Measurements from ENCODE around the gene TRAF2.
"Not testable (repeated sequence)": the region's sequence is repeated elsewhere in the genome, so short reads cannot be mapped to it uniquely, and the experiment has no call there.

TRAF2 gene, protein sequence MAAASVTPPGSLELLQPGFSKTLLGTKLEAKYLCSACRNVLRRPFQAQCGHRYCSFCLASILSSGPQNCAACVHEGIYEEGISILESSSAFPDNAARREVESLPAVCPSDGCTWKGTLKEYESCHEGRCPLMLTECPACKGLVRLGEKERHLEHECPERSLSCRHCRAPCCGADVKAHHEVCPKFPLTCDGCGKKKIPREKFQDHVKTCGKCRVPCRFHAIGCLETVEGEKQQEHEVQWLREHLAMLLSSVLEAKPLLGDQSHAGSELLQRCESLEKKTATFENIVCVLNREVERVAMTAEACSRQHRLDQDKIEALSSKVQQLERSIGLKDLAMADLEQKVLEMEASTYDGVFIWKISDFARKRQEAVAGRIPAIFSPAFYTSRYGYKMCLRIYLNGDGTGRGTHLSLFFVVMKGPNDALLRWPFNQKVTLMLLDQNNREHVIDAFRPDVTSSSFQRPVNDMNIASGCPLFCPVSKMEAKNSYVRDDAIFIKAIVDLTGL
- total RNA-seq = 23.1 to 30.2 reads per million in 2 donors

DNA sequence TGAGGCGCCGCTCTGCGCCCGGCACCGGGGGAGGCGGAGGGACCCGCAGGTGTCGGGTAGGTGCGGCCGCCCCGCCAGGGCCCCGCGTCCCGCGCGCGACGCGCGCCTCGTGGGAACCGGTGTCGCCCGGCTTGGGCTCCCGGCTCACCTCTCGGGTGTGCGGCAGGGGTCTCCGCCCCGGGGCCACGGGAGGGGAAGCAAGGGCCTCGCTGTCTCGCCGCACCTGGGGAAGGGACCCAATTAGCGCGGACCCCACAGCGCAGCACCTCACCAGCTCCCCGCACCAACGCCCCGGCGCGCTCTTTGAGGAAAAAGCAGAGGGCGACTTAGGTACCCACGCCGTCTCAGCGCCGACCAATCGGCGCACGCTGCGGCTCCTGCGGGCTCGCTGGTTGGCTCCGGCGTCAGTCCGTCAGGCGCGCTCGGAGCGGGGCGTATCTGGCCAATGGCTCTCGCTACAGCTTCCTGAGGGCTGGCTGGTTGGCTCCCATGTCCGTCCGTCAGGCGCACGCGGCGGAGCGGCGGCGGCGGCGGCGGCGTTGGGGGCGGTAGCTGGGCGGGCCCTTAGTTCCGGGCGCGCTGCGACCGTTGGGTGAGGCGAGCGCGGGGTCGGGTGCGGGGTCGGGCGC, at the start of gene TRAF2:
Gene TRAF2 (plus strand): TSS at position 567 of the 629 bp plus-strand sequence. CDS start 12,225 bp downstream, outside the sequence.
- DNase-seq = peak; percentile 95 to 100 (median 96)

DNA sequence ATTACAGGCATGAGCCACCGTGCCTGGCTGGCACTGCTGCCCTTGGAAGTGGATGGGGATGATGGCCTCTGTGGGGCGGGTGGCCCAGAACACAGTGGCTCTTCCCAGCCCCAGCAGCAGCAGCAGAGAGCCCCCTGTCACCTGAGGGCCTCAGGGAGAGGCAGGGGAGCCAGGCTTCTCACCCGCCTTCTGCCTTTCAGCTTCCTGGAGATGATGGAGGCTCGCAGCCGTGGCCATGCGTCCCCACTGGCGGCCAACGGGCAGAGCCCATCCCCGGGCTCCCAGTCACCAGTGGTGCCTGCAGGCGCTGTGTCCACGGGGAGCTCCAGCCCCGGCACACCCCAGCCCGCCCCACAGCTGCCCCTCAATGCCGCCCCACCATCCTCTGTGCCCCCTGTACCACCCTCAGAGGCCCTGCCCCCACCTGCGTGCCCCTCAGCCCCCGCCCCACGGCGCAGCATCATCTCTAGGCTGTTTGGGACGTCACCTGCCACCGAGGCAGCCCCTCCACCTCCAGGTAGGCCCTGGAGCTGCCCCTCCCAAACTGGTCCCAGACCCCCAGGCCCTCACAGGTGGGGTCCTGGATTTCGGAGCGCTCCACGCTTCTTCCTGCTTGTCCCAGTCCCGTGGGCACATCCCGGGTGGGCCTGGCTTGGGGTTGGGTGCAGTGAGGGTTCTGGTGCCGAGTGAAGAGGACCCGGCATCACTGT, 49.0 kb upstream of the TRAF2 start:
- DNase-seq = no peak

DNA sequence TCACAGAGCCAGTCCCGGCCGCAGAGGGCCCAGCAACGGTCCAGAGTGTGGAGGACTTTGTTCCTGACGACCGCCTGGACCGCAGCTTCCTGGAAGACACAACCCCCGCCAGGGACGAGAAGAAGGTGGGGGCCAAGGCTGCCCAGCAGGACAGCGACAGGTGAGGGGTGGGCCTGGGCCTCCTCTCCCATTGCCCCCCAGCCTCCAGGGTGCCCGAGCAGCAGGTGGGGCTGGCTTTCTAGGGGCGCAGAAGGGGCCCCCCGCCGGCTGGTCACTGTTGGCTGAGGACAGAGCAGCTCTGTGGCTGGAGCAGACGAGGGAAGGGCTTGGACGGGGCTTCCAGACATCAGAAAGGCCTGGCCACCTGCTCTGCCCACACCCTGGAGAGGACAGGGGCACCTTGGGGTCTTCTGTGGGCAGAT, 48.4 kb upstream of the TRAF2 start:
- DNase-seq = not testable (repeated sequence)

DNA sequence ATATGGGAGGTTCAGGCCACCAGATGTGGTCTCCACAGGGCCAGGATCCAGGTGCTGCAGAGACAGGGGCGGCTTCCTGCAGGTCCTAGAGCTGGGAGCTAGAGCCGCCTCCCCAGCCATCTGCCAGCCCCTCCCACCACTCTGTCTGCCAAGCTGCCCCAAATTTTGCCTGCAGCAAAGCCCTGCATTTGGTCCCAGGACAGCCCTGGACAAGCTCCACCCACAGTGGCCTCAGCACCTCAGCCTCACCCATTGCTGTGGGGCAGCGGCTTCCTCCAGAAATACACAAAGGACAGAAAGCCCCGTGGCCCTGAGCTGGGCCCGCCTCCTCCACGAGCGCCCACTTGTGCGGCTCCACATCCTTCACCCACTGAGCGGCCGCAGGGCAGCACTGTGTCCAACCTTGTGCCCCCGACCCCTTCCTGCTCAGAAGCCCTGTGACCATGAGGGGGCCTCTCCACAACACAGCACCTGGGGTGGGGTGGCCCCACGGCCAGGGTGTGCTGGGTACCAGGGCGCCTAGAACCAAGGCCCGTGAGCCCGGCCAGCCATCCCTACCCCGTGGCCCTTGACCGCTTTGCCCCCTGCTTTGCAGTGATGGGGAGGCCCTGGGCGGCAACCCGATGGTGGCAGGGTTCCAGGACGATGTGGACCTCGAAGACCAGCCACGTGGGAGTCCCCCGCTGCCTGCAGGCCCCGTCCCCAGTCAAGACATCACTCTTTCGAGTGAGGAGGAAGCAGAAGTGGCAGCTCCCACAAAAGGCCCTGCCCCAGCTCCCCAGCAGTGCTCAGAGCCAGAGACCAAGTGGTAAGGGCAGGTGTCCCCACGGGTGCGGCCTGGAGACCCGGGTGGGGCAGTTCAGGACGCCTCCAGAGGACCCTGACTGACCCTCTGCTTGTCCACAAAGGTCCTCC, 47.7 kb upstream of the TRAF2 start:
- DNase-seq = no peak

DNA sequence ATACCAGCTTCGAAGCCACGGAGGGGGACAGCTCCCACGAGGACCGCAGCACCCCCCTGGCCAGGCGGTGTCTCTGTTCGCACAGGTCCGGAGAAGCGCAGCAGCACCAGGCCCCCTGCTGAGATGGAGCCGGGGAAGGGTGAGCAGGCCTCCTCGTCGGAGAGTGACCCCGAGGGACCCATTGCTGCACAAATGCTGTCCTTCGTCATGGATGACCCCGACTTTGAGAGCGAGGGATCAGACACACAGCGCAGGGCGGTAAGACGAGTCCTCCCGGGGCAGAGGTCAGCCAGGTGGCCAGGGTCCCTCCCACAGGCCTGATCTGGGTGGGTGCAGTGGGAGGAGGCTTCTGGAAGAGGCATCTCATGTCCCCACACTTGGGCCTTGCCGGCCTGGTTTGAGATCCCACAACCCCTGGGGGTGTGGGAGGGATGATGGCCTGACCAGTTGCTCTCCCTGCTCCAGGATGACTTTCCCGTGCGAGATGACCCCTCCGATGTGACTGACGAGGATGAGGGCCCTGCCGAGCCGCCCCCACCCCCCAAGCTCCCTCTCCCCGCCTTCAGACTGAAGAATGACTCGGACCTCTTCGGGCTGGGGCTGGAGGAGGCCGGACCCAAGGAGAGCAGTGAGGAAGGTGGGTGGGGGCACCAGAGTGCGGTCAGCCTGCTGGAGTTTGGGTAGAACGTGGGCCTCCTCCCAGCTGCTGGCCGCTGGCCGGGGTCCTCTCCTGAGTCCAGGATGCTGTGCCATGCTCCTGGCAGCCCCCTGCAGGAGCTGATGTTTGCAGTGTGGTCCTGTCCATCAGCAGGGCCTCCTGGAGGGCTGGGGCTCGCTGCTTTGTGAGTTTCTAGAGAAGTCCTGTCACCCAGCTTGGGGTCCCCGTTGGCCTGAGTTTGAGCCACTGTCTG, 46.8 kb upstream of the TRAF2 start:
- no peak for DNase-seq

DNA sequence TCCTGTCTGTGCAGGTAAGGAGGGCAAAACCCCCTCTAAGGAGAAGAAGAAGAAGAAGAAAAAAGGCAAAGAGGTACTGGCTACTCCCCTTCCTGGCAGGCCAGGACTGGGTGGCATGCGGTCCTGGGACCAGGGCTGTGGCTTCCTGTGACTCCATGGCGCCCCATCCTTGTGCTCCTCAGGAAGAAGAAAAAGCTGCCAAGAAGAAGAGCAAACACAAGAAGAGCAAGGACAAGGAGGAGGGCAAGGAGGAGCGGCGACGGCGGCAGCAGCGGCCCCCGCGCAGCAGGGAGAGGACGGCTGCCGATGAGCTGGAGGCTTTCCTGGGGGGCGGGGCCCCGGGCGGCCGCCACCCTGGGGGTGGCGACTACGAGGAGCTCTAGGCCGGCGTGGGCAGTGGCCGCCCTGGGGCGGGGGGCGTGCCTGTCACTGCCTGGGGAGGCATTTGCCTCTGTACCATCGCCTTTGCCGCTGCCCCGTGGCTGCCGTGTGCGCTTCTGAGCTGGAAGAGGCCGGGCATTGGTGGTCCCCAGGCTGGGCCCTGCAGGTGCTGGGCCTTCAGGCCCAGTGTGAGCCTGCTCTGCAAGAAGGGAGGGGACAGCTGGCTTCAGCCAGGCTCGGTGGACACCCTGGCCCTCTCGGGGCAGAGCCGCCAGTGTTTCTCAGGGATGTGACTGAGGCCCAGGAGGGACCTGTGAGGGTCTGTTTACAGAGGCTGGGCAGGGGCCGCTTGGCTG, 46.0 kb upstream of the TRAF2 start:
- DNase-seq = no peak

DNA sequence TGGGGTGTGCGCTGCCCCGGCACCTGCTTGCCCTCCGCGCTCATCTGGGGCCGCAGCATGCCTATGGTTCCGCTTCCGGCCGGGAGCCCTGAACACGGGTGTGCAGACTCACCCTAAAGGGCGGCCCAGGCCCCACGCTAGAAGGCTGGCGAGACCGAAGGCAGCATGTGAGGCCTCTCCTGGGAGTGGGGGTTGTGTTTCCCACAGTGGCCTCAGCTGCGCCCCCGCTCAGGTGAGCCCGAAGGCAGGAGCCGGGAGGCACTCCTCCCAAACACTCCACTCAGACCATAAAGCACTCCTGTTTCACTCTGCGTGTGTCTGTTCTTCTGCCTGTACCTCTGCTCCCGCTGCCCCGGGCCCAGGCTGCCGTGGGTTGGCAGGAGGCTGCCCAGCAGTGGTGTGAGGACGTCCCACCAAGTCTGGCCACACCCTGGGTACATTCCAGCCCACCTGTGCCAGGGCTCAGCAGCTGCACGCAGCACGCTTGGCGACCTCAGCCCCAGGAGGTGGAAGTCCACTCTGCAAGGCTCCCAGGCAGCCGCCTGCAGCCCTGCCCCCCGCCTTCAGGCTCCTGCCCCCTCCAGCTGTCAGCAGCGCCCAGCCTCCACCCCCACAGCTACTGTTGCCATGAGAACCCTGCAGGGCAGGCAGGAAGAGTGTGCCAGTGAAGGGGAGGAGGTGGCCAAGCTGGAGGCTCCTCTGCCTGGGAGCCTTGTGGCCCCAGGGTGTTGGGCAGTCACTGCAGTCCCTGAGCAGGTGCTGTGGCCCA, 45.3 kb upstream of the TRAF2 start:
- no peak for DNase-seq

DNA sequence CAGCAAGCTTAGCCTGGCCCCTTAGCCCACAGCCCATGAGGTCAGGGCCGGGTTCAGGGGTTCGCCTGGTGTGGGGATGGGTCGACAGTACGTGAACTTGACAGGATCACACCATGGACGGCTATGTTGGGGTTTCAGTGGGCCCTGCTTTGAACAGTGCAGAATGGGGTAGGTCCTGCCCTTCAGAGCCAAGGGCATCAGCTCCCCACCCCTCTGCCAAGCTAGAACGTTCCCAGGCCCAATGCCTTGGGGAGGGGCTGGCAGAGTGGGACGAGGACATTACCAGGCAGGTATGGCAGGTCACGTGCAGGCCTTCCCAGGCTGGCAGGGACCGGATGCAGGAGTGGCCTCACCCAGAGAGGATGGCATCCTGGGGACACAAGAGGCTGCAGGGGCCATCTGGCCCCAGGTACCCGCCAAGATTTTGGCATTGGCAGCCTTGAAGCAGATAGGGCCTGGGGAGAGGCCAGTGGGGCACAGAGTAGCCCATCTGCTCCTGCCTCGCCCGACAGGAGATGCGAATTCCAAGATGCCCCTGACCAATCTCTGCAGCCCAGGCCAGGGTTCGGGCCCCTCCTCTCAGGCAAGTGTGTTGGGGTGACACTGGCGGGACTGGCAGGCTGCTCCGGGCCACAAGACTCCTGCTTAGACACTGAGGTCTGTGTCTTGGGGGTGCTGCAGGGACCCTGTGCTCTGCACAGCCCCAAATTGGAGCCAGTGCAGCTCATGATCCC, 44.5 kb upstream of the TRAF2 start:
- not testable (repeated sequence) for DNase-seq

DNA sequence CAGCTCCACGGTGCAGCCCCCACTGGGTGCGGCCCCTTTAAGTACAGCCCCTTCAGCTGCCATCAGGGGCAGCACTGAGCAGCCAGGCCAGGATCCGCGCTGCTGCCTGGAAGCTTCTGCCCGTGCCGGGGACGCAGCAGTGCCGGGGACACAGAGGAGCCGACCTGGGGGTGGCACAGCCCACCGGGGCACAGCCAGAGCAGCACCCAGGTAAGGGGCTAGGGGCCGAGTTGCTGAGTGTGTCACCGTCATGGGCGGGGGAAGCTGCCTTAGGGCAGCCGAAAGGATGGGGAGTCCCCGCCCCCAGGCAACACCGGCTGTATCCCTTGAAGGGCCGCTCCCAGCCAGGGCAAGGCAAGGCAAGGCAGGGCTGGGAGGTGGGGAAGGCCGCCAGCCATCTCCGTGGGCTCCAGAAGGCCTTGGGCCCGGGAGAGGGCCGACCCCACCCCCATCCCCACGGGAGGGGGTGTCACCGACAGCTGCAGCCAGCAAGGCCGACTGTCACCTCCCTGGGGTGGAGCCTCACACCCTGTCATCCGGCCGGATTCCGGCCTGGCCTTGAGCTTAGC, 43.9 kb upstream of the TRAF2 start, which contains the start of gene AJM1:
Gene AJM1 (plus strand): TSS at position 99 of the 569 bp plus-strand sequence. CDS start 1,937 bp downstream, outside the sequence.
- peak; percentile 59 to 84 (median 69) for DNase-seq

DNA sequence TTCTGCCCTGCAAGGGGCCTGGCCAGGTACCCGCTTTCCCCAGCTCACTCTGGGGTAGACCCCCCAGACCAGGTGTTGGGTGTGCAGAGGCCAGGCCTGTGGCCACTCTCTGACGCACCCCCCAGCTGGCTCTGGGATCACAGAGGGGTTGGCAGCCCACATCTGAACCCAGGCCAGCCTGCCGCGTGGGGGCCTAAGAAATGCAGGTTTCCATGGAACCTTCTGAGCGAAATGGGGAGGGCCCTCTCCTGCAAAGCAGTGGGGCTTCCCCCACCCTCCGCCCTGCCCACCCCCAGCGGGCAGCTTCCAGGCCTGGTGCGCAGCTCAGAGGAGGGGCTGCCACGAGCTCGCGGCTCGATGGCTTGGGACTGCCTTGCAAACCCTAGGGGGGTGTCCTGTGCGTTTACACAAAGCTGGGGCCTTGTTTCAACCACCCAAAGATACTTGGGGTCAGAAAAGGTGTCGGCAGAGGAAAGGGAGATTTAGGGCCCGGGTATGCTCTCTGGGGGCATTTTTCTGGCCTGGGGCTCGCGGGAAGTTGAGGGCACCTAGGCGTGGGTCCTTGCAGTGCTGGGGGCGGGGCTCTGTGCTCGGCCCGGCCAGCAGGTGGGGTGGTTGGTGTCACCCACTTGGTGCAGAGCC, 43.0 kb upstream of the TRAF2 start:
- not testable (repeated sequence) for DNase-seq

DNA sequence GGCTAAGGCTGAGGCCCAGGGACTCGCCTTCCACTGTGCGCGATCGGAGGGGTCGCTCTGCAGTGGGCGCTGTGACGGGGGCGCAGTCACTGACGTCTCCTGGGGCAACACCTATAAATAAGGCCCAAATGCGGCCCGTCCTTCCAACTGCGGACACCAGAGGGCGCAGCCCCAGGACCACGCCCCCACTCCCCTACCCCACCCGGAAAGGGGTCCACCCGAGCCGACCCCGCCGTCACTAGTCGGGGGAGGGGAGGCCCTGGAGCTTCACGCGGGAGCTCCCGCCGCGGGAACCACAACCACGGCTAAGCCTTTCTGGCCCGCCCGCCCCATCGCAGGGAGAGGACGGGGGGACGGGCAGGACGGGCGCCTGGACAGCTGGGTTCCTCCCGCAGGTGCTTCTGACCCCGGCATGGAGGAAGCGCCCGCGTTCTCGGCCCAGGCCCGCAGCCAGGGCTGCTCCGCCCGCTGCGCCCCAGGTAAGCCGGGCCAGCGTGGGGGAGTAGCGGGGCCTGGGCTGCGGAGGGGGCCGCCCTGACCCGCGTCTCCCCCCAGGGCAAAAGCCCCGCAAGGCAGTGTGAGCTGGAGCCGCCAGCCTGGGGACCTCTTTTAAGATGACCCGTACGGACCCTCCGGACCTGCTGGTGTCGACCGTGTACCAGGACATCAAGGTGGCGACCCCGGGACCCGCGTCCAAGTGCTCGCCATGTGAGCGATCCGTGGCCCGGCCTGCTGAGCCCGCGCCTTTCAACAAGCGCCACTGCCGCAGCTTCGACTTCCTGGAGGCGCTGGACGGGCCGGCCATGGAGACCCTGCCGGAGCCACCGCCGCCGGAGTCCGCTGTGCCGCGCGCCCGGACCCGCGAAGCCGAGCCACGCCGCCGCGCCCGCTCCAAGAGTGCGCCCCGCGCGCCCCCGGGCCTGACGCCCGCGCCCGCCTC, 42.2 kb upstream of the TRAF2 start:
- peak; percentile 39 to 50 (median 43) for DNase-seq

DNA sequence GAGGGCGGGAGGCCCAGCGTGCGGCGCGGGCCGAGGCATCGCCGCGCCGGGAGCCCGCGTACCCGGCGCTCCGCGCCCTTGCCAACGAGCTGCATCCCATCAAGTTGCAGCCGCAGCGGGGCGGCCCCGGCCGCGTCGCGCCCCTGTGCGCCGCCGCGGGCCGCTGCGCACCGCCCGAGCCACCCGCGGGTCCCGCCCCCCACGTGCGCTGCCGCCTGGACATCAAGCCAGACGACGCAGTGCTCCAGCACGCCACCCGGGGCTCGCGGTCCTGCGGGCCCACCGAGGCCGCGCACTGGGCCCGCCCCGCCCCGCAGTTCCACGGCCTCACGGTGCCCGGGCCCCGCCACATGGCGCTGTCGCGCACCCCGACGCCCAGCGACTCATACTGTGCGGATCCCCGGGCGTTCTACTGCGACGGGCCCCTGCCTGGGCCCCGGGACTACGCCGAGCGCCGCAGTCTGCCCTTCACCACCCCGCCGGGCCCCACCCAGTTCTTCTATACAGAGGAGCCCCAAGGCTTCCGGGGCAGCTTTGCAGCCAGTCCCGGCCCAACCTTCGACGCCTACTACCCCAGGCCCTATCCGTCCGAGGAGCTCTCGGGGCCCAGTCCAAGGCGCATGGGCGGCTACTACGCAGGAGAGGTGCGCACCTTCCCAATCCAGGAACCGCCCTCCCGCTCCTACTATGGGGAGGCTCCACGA, 41.4 kb upstream of the TRAF2 start:
- peak in 1 of 5 experiments; percentile 36 for DNase-seq

DNA sequence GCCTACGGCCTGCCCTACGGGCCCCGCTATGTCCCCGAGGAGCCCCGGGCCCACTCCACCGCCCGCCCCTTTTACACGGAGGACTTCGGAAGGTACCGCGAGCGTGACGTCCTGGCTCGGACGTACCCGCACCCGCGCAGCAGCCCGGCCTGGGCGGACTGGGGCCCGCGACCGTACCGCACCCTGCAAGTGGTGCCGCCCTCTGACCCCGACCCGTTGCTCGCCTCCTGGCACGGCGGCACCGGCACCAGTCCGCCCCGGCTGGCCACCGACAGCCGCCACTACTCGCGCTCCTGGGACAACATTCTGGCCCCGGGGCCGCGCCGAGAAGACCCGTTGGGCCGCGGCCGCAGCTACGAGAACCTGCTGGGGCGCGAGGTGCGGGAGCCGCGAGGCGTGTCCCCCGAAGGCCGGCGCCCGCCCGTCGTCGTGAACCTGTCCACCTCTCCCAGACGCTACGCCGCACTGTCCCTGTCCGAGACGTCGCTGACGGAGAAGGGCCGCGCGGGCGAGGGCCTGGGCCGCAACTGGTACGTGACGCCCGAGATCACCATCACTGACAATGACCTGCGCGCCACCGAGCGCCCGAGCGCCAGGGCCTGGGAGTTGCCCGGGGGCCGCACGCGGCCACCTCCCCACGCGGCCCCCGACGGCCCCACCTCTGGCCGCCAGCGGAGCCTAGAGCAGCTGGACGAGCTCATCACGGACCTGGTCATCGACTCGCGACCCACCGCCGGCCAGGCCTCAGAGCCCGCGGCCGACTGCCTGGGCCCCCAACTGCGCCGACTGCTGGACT, 40.7 kb upstream of the TRAF2 start:
- DNase-seq = no peak

DNA sequence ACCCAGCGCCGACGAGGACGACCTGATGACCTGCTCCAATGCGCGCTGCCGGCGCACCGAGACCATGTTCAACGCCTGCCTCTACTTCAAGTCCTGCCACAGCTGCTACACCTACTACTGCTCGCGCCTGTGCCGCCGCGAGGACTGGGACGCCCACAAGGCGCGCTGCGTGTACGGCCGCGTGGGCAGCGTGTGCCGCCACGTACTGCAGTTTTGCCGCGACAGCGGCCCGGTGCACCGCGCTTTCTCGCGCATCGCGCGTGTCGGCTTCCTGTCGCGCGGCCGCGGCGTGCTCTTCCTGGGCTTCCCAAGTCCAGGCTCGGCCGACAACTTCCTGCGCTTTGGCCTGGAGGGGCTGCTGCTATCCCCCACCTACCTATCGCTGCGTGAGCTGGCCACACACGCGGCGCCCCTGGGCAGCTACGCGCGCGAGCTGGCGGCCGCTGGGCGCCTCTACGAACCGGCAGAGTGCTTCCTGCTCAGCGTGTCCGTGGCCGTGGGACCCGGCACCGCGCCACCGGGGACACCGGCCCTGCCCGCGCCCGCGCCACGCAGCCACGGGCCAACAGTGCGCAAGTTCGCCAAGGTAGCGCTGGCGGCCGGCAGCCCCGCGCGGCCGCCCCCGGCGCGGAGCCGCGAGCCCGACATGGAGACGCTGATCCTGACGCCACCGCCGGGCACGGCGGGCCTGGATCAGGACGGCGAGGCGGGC, 39.8 kb upstream of the TRAF2 start:
- peak in 1 of 5 experiments; percentile 42 for DNase-seq

All from T-helper 2 cell (primary cell).